DND-41 (cell line): Measurements from ENCODE around the gene UNC119B.
A peak's percentile ranks its signal among the peaks of the same experiment; 100 is the strongest.

Experiments
- EZH2 ChIP-seq: IDR thresholded peaks from 3 replicates; pipeline ENCODE4 v1.6.1; 2012; ENCODE audit warnings: borderline replicate concordance, low read depth, mild to moderate bottlenecking, moderate library complexity, low read length, inconsistent platforms; ENCODE audit not compliant: severe bottlenecking
- TF ChIP-seq, protein P1 (sequence below): IDR thresholded peaks from 2 replicates; pipeline ENCODE4 v1.5.1; 2012; ENCODE audit warnings: borderline replicate concordance, low read length, moderate library complexity, mild to moderate bottlenecking; ENCODE audit not compliant: poor library complexity, severe bottlenecking; ENCODE audit errors: extremely low read depth

DNA sequence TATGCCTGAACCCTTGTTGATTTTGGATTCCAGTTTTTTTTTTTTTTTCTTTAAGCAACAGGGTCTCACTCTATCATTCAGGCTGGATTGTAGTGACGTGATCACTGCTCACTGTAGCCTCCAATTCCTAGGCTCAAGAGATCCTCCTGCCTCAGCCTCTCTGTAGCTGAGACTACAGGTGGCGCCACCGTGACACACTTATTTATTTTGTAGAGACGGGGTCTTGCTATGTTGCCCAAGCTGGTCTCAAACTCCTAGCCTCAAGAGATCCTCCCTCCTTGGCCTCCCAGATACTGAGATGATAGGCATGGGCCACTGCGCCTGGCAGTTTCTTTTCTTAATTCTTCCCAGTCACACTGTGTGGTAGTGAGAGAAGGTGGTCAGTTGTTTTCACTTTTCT, 40.5 kb downstream of the UNC119B start:
- TF ChIP-seq, protein P1, sequence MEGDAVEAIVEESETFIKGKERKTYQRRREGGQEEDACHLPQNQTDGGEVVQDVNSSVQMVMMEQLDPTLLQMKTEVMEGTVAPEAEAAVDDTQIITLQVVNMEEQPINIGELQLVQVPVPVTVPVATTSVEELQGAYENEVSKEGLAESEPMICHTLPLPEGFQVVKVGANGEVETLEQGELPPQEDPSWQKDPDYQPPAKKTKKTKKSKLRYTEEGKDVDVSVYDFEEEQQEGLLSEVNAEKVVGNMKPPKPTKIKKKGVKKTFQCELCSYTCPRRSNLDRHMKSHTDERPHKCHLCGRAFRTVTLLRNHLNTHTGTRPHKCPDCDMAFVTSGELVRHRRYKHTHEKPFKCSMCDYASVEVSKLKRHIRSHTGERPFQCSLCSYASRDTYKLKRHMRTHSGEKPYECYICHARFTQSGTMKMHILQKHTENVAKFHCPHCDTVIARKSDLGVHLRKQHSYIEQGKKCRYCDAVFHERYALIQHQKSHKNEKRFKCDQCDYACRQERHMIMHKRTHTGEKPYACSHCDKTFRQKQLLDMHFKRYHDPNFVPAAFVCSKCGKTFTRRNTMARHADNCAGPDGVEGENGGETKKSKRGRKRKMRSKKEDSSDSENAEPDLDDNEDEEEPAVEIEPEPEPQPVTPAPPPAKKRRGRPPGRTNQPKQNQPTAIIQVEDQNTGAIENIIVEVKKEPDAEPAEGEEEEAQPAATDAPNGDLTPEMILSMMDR: peak; percentile 34
- TF ChIP-seq EZH2: no peak
